ENCODE results near the gene IL23R. TPM values are rescaled to one million over a fixed set of nuclear protein-coding genes. Genes with fewer than 3 reads are reported as not detected.

IL23R gene
- total and polyA plus RNA-seq, 2 experiments from 2014 or later: not detected

- TF ChIP-seq EZH2 (IDR thresholded peaks at IDR 0.05; ENCODE audit: insufficient read depth, poor library complexity, severe bottlenecking) (no peak), EZH2phosphoT487 (IDR thresholded peaks at IDR 0.05; ENCODE audit: insufficient read depth, low read depth) (no peak)
- H3K4me2 ChIP-seq (ENCODE audit: unreplicated experiment): no peak overlapping the region
- H3K9ac ChIP-seq: no peak overlapping the region
- H3K4me1 ChIP-seq (ENCODE audit: insufficient read depth): no peaks in the 10 kb centered on the region
- no peaks in the 10 kb centered on the region for H3K9me2 ChIP-seq (ENCODE audit: insufficient read depth)
- no peak overlapping the region for H3K4me3 ChIP-seq
- in situ Hi-C loops (cut with MboI): no loop called here
- H3K9me3 ChIP-seq (ENCODE audit: low read depth): no peaks in the 10 kb centered on the region
- no peaks in the 10 kb centered on the region for H4K20me1 ChIP-seq (ENCODE audit: insufficient read depth)
- H2AFZ ChIP-seq: no peak overlapping the region
- 41 to 43% methylated on average over 2 of the region's 2 CpGs for WGBS, 2 experiments (ENCODE audit: low coverage in 1 of 2, low lambda C conversion rate in 2 of 2, missing lambda C conversion rate in 2 of 2)
- H3K36me3 ChIP-seq (ENCODE audit: low read depth): no peaks in the 10 kb centered on the region
- no peak overlapping the region for H3K27ac ChIP-seq
- H3K27me3 ChIP-seq (replicated peaks; ENCODE audit: insufficient read depth): peaks cover 13% of the 10 kb centered on the region
- peak; percentile 12 for DNase-seq
- no peaks in the 10 kb centered on the region for H3K79me2 ChIP-seq (ENCODE audit: insufficient read depth)
- no peaks in the 10 kb centered on the region for H3F3A ChIP-seq (ENCODE audit: insufficient read depth)
These were observed 7.0 kb upstream of the IL23R start for GRCh38 chr1:67159233-67159632.

- DNase-seq: peak; percentile 47
- no peak overlapping the region for H3K9ac ChIP-seq
- no peaks in the 10 kb centered on the region for H4K20me1 ChIP-seq (ENCODE audit: insufficient read depth)
- no peak overlapping the region for H2AFZ ChIP-seq
- H3K4me3 ChIP-seq: no peak overlapping the region
- no peaks in the 10 kb centered on the region for H3K79me2 ChIP-seq (ENCODE audit: insufficient read depth)
- H3K27me3 ChIP-seq (replicated peaks; ENCODE audit: insufficient read depth): peaks cover 2% of the 10 kb centered on the region; the same call in 1 of the 2 replicates
- H3K9me2 ChIP-seq (ENCODE audit: insufficient read depth): no peaks in the 10 kb centered on the region
- 58 to 67% methylated on average over 2 of the region's 2 CpGs for WGBS, 2 experiments (ENCODE audit: low coverage in 1 of 2, low lambda C conversion rate in 2 of 2, missing lambda C conversion rate in 2 of 2)
- H3K27ac ChIP-seq: no peak overlapping the region
- no peaks in the 10 kb centered on the region for H3K4me1 ChIP-seq (ENCODE audit: insufficient read depth)
- TF ChIP-seq EZH2phosphoT487 (IDR thresholded peaks at IDR 0.05; ENCODE audit: insufficient read depth, low read depth) (no peak), EZH2 (IDR thresholded peaks at IDR 0.05; ENCODE audit: insufficient read depth, poor library complexity, severe bottlenecking) (no peak)
- no peaks in the 10 kb centered on the region for H3K36me3 ChIP-seq (ENCODE audit: low read depth)
- H3K9me3 ChIP-seq (ENCODE audit: low read depth): no peaks in the 10 kb centered on the region
- H3K4me2 ChIP-seq (ENCODE audit: unreplicated experiment): no peak overlapping the region
- in situ Hi-C loops (cut with MboI): no loop called here
- H3F3A ChIP-seq (ENCODE audit: insufficient read depth): no peaks in the 10 kb centered on the region
These were observed 3.3 kb upstream of the IL23R start for GRCh38 chr1:67162954-67163353.

- Histone ChIP-seq H3K9ac (no peak overlapping the region), H3K4me2 (ENCODE audit: unreplicated experiment) (no peak overlapping the region), H3K36me3 (ENCODE audit: low read depth) (no peaks in the 10 kb centered on the region), H3K27ac (no peak overlapping the region), H3K4me3 (no peak overlapping the region), H3K9me3 (ENCODE audit: low read depth) (no peaks in the 10 kb centered on the region), H2AFZ (no peak overlapping the region), H3K4me1 (ENCODE audit: insufficient read depth) (no peaks in the 10 kb centered on the region), H3K9me2 (ENCODE audit: insufficient read depth) (no peaks in the 10 kb centered on the region), H4K20me1 (ENCODE audit: insufficient read depth) (no peaks in the 10 kb centered on the region), H3K79me2 (ENCODE audit: insufficient read depth) (no peaks in the 10 kb centered on the region), H3F3A (ENCODE audit: insufficient read depth) (no peaks in the 10 kb centered on the region), H3K27me3 (replicated peaks; ENCODE audit: insufficient read depth) (peaks cover 2% of the 10 kb centered on the region; the same call in 1 of the 2 replicates)
- 77 to 78% methylated on average over 4 of the region's 4 CpGs for WGBS, 2 experiments (ENCODE audit: low coverage in 1 of 2, low lambda C conversion rate in 2 of 2, missing lambda C conversion rate in 2 of 2)
- DNase-seq: no peak
- TF ChIP-seq EZH2 (IDR thresholded peaks at IDR 0.05; ENCODE audit: insufficient read depth, poor library complexity, severe bottlenecking) (no peak), EZH2phosphoT487 (IDR thresholded peaks at IDR 0.05; ENCODE audit: insufficient read depth, low read depth) (no peak)
- in situ Hi-C loops (cut with MboI): no loop called here
These were observed 699 bp upstream of the IL23R start for GRCh38 chr1:67165468-67166041.

- H2AFZ ChIP-seq: no peak overlapping the region
- H3K79me2 ChIP-seq (ENCODE audit: insufficient read depth): no peaks in the 10 kb centered on the region
- WGBS, 2 experiments (ENCODE audit: low coverage in 1 of 2, low lambda C conversion rate in 2 of 2, missing lambda C conversion rate in 2 of 2): 23 to 25% methylated on average over 2 of the region's 2 CpGs
- H3F3A ChIP-seq (ENCODE audit: insufficient read depth): no peaks in the 10 kb centered on the region
- no peak overlapping the region for H3K4me2 ChIP-seq (ENCODE audit: unreplicated experiment)
- TF ChIP-seq EZH2 (IDR thresholded peaks at IDR 0.05; ENCODE audit: insufficient read depth, poor library complexity, severe bottlenecking) (no peak), EZH2phosphoT487 (IDR thresholded peaks at IDR 0.05; ENCODE audit: insufficient read depth, low read depth) (no peak)
- DNase-seq: no peak
- no peaks in the 10 kb centered on the region for H3K9me3 ChIP-seq (ENCODE audit: low read depth)
- no peaks in the 10 kb centered on the region for H3K36me3 ChIP-seq (ENCODE audit: low read depth)
- no peaks in the 10 kb centered on the region for H3K9me2 ChIP-seq (ENCODE audit: insufficient read depth)
- in situ Hi-C loops (cut with MboI): no loop called here
- H3K27ac ChIP-seq: no peak overlapping the region
- H3K9ac ChIP-seq: no peak overlapping the region
- no peak overlapping the region for H3K4me3 ChIP-seq
- no peaks in the 10 kb centered on the region for H3K4me1 ChIP-seq (ENCODE audit: insufficient read depth)
- no peaks in the 10 kb centered on the region for H4K20me1 ChIP-seq (ENCODE audit: insufficient read depth)
- peaks cover 2% of the 10 kb centered on the region; the same call in 1 of the 2 replicates for H3K27me3 ChIP-seq (replicated peaks; ENCODE audit: insufficient read depth)
These were observed 3.2 kb downstream of the IL23R start for GRCh38 chr1:67169496-67169895.

All from GM23248 (cell line).